PFSK-1 (cell line): ENCODE results near the gene KRTAP12-2.

Source experiments
- FOXP2 ChIP-seq: optimal IDR thresholded peaks from 2 replicates; pipeline ENCODE3; 2011; ENCODE audit warnings: borderline replicate concordance, control low read depth, inconsistent platforms; ENCODE audit not compliant: insufficient read depth; ENCODE audit errors: extremely low read length, extremely low read depth
- POLR2AphosphoS5 ChIP-seq: IDR thresholded peaks from 2 replicates; pipeline ENCODE4 v1.6.1; 2012; ENCODE audit warnings: low read depth, mild to moderate bottlenecking, control low read depth, low read length, moderate library complexity
- SIN3A ChIP-seq: IDR thresholded peaks from 2 replicates; pipeline ENCODE4 v1.6.1; 2012; ENCODE audit warnings: mild to moderate bottlenecking, low read length, moderate library complexity, borderline replicate concordance; ENCODE audit not compliant: insufficient read depth
- TAF1 ChIP-seq: IDR thresholded peaks from 2 replicates; pipeline ENCODE4 v1.6.1; 2012; ENCODE audit warnings: low read length, control low read depth, borderline replicate concordance; ENCODE audit not compliant: insufficient read depth
- TF ChIP-seq, protein P1 (sequence below), 2 experiments: IDR thresholded peaks; 2 replicates each; pipeline versions ENCODE4 v1.6.1 to v1.8.0; 2011 to 2012; ENCODE audit warnings: low read depth in 2 of 2, low read length in 2 of 2, control low read depth in 1 of 2, inconsistent platforms in 1 of 2, mild to moderate bottlenecking in 1 of 2, moderate library complexity in 1 of 2; ENCODE audit not compliant: insufficient read depth in 1 of 2

KRTAP12-2 gene

DNA sequence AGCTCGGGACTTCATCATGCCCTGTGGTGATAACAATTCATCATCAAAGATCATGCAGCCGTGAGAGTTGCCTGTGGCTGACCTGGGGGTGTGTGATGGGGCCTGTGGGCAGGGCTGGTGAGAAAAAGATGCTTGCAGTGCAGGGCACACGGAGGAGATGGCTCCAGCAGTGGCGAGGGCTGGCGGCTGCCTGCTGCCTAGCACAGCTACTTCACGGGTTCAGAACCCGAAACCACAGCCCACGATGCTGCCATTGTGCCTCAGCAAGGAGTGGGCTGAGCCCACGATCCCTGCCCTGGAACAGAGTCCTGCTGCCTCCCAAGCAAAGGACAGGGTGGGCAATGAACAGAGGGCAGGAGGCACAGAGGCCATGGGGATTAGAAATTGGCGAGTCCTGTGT lies 40.5 kb downstream of the KRTAP12-2 start:
- TF ChIP-seq, protein P1, sequence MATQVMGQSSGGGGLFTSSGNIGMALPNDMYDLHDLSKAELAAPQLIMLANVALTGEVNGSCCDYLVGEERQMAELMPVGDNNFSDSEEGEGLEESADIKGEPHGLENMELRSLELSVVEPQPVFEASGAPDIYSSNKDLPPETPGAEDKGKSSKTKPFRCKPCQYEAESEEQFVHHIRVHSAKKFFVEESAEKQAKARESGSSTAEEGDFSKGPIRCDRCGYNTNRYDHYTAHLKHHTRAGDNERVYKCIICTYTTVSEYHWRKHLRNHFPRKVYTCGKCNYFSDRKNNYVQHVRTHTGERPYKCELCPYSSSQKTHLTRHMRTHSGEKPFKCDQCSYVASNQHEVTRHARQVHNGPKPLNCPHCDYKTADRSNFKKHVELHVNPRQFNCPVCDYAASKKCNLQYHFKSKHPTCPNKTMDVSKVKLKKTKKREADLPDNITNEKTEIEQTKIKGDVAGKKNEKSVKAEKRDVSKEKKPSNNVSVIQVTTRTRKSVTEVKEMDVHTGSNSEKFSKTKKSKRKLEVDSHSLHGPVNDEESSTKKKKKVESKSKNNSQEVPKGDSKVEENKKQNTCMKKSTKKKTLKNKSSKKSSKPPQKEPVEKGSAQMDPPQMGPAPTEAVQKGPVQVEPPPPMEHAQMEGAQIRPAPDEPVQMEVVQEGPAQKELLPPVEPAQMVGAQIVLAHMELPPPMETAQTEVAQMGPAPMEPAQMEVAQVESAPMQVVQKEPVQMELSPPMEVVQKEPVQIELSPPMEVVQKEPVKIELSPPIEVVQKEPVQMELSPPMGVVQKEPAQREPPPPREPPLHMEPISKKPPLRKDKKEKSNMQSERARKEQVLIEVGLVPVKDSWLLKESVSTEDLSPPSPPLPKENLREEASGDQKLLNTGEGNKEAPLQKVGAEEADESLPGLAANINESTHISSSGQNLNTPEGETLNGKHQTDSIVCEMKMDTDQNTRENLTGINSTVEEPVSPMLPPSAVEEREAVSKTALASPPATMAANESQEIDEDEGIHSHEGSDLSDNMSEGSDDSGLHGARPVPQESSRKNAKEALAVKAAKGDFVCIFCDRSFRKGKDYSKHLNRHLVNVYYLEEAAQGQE (IDR thresholded peaks at IDR 0.05; ENCODE audit: insufficient read depth in 1 of 2, low read depth in 2 of 2, low read length in 2 of 2) = no peak

DNA sequence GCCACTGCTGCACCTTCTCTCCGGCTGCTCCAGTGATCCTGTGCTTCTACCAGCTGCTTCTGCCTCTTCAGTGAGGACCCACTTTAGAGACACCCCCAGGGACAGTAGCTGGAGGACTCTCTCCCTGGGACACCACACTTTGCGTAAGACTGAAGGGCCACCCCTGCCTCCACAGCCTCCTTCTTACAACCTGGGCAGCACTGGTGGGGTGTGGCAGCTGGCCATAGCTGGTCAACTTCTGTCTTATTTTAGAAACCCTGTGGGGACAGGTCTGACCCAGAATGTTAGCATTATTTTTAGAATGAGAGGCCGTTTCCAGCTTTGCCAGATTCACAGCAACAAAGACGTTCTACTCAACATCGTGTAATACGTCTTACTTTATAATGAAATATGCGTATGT lies 41.0 kb downstream of the KRTAP12-2 start:
- TF ChIP-seq TAF1 (no peak), SIN3A (no peak), POLR2AphosphoS5 (no peak), FOXP2 (no peak)
- TF ChIP-seq, protein P1 (IDR thresholded peaks at IDR 0.05; ENCODE audit: insufficient read depth in 1 of 2, low read depth in 2 of 2, low read length in 2 of 2) = no peak

DNA sequence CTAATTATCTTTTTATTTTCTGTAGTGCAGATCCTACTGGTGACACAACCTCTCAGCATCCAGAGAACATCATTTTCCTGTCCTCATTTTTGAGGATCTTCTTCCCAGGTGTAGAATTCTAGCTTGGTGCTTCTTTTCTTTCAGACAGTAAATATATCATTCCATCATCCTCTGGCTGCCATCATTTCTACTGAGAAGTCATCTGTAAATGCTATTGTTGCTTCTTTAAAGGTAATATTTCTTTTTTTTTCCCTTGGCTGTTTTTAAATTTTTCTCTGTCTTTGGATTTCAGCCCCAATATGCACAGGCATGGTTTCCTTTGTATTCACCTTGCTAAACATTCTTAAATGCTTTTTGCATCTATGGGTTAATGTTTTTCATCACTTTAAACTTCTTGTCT lies 43.2 kb downstream of the KRTAP12-2 start:
- TF ChIP-seq SIN3A (no peak), FOXP2 (no peak), POLR2AphosphoS5 (no peak), TAF1 (no peak)
- TF ChIP-seq, protein P1 (IDR thresholded peaks at IDR 0.05; ENCODE audit: insufficient read depth in 1 of 2, low read depth in 2 of 2, low read length in 2 of 2) = no peak

DNA sequence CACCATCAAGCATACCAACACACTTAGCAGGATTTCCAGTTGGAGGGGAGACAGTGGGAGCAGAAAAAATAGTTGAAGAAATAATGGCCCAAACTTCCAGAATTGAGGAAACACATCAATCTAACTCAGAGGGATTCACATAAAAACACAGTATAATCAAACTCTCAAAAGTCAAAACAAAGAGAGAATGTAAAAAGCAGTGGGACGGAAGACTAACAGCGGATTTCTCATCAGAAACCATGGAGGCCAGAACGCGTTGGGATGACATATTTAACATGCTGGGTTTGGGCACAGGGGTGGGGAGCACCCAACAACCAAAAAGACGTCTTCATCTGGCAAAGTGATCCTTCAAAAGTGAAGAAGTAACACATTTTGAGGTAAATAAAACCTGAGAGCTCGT lies 46.8 kb downstream of the KRTAP12-2 start:
- TF ChIP-seq, protein P1 (IDR thresholded peaks at IDR 0.05; ENCODE audit: insufficient read depth in 1 of 2, low read depth in 2 of 2, low read length in 2 of 2) = no peak
- TF ChIP-seq POLR2AphosphoS5 (no peak), SIN3A (no peak), TAF1 (no peak), FOXP2 (no peak)

DNA sequence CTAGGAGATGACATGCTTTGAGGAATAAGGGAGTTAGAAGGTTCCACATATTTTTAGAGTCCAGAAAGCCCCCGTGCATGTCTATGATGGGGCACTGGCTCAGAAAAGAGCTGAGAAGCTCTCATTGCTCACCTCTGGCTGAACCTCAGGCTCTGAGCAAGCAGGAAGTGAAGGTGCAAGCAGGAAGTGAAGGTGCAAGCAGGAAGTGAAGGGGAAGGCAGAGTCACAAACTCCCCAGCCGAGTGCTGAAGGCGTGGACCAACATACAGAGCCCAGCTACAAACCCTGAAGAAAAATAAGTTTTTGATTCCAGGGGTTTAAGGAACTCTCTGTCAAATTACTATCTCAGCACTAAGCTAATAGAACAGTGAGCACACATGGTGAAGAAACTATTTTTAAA lies 47.8 kb downstream of the KRTAP12-2 start:
- TF ChIP-seq POLR2AphosphoS5 (no peak), TAF1 (no peak), SIN3A (no peak)
- TF ChIP-seq, protein P1 (IDR thresholded peaks at IDR 0.05; ENCODE audit: insufficient read depth in 1 of 2, low read depth in 2 of 2, low read length in 2 of 2) = no peak
